ENCODE results near the gene TEX35.

- no peak for TF ChIP-seq NFRKB (IDR thresholded peaks at IDR 0.05)
- no peak for TF ChIP-seq SP1 (IDR thresholded peaks at IDR 0.05)
- no peak for TF ChIP-seq SUZ12 (IDR thresholded peaks at IDR 0.05)
- TF ChIP-seq ELF4 (IDR thresholded peaks at IDR 0.05), result no peak
- TF ChIP-seq FOXM1 (IDR thresholded peaks at IDR 0.05; ENCODE audit: borderline replicate concordance), result no peak
These were observed 12.7 kb upstream of the TEX35 start for GRCh38 chr1:178500091-178500770.
